ENCODE measurements around the gene PON2.

GRCh38 chr7:95471071-95471470, 36.2 kb upstream of the PON2 start:
- TF ChIP-seq FOXK2 (IDR thresholded peaks at IDR 0.05) (no peak), EZH2 (IDR thresholded peaks at IDR 0.05; ENCODE audit: borderline replicate concordance, control insufficient read depth, low read depth, low read length) (no peak), JUND (IDR thresholded peaks at IDR 0.05; ENCODE audit: low read depth, low read length) (no peak), TCF12 (IDR thresholded peaks at IDR 0.05; ENCODE audit: low read depth, low read length) (no peak)
